Smooth muscle cell (in vitro differentiated cells): Measurements from ENCODE around the gene DGKZ. TPM values are rescaled to one million over a fixed set of nuclear protein-coding genes. Genes with fewer than 3 reads are reported as not detected.

ENCODE experiments used
- DNase-seq: peaks from one replicate; lab custom pipeline; 2025; ENCODE audit not compliant: unreplicated experiment; lab: John Stamatoyannopoulos, UW
- H2AFZ ChIP-seq: fragments of 200-600 bp; sonication (generic); 2 replicates; pipeline ENCODE4 v1.6.0; 2016; ENCODE audit warnings: antibody characterized with exemption, low read depth, mild to moderate bottlenecking
- H3F3A ChIP-seq: fragments of 200-600 bp; sonication (generic); 2 replicates; pipeline ENCODE4 v1.6.0; 2017; ENCODE audit warnings: antibody characterized with exemption, low read depth
- H3K27ac ChIP-seq: fragments of 200-600 bp; sonication (generic); 2 replicates; pipeline ENCODE4 v1.5.1; 2016; ENCODE audit warnings: low read depth, mild to moderate bottlenecking
- H3K27me3 ChIP-seq: fragments of 200-600 bp; sonication (generic); 2 replicates; pipeline ENCODE4 v1.6.1; 2016; ENCODE audit warnings: low read depth, mild to moderate bottlenecking
- H3K36me3 ChIP-seq: fragments of 200-600 bp; sonication (generic); 2 replicates; pipeline ENCODE4 v1.5.1; 2016; ENCODE audit warnings: low read depth
- H3K4me1 ChIP-seq: fragments of 200-600 bp; sonication (generic); 2 replicates; pipeline ENCODE4 v1.5.1; 2016; ENCODE audit warnings: low read depth
- H3K4me2 ChIP-seq: fragments of 200-600 bp; sonication (generic); 2 replicates; pipeline ENCODE4 v1.6.0; 2016; ENCODE audit warnings: mild to moderate bottlenecking
- H3K4me3 ChIP-seq: fragments of 200-600 bp; sonication (generic); 2 replicates; pipeline ENCODE4 v1.5.1; 2016; ENCODE audit warnings: mild to moderate bottlenecking
- H3K79me2 ChIP-seq: fragments of 200-600 bp; sonication (generic); 2 replicates; pipeline ENCODE4 v1.6.0; 2016; ENCODE audit warnings: low read depth, mild to moderate bottlenecking
- H3K9ac ChIP-seq: fragments of 200-600 bp; sonication (generic); 2 replicates; pipeline ENCODE4 v1.6.0; 2016; ENCODE audit warnings: low read depth
- H3K9me3 ChIP-seq: fragments of 200-600 bp; sonication (generic); replicated peaks from 2 replicates; pipeline ENCODE4 v1.5.1; 2016; ENCODE audit warnings: low read depth
- H4K20me1 ChIP-seq: fragments of 200-600 bp; sonication (generic); 2 replicates; pipeline ENCODE4 v1.6.0; 2016; ENCODE audit warnings: low read depth
- WGBS: methylation state at CpG from one replicate; pipeline ENCODE4 v1.1.7; 2016; ENCODE audit warnings: low lambda C conversion rate; 5-methylcytosine and 5-hydroxymethylcytosine counted together
- polyA plus RNA-seq: library from polyadenylated mRNA; unstranded; fragments of >200 nt; fragmentation: Nextera tagmentation; extraction: Ambion mirVana; gene quantifications from 2 replicates; pipeline ENCODE4 v1.2.1, GENCODE V29; 2016
- total RNA-seq: library from RNA; depleted of rRNA; stranded (reverse); fragments of >200 nt; gene quantifications from 2 replicates; pipeline ENCODE4 v1.2.3, GENCODE V29; 2014
- TF ChIP-seq, protein P1 (sequence below): fragments of 200-600 bp; sonication (generic); IDR thresholded peaks from 2 replicates; pipeline ENCODE4 v1.5.1; 2017; ENCODE audit warnings: borderline replicate concordance, mild to moderate bottlenecking, antibody characterized with exemption; ENCODE audit not compliant: insufficient read depth, poor library complexity, severe bottlenecking

Gene DGKZ
- total and polyA plus RNA-seq, 2 experiments from 2014 or later, result 30.7 to 42.1 TPM

DNA sequence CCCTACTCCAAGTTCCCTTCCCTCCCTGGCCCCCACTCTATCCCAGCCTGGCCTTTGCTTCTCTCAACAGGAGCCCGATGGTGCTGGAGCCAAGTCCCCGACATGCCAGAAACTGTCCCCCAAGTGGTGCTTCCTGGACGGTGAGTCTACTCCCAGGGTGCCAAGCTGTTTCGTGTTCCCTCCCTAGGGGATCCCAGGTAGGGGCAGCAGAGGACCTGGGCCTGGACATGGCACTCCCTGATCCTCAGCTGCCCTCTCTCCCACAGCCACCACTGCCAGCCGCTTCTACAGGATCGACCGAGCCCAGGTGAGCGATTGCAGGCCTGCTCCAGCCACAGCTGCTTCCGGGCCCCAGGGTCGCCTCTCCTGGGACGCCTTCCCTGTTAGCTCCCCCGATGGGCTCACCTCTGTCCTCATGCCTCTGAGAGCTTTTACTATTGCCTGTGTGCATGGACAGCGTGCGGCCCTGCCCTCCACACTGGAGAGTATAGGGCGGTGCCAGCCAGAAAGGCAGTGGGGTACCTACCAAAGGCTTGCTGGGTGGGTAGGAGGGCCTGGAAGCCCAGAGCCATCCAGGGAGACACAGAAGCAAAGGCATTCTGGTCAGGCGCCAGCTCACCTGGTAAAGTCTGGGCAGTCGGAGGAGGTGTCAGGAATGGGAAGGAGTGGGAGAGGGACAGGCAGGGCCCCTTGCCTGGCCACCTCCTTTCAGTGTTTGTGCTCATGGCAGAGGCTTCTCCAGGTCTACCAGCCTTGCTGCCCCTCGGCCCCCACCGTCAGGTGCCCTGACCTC lies 29.2 kb downstream of the DGKZ start:
- Histone ChIP-seq H3K27me3 (no peaks in the 10 kb centered on the region), H3K36me3 (no peaks in the 10 kb centered on the region), H3K9ac (no peak overlapping the region), H3K4me2 (no peak overlapping the region), H3K79me2 (no peaks in the 10 kb centered on the region), H3K9me3 (no peaks in the 10 kb centered on the region), H3K4me1 (no peaks in the 10 kb centered on the region), H4K20me1 (no peaks in the 10 kb centered on the region), H2AFZ (no peak overlapping the region), H3F3A (peaks cover 3% of the 10 kb centered on the region), H3K4me3 (no peak overlapping the region), H3K27ac (no peak overlapping the region)
- TF ChIP-seq, protein P1, sequence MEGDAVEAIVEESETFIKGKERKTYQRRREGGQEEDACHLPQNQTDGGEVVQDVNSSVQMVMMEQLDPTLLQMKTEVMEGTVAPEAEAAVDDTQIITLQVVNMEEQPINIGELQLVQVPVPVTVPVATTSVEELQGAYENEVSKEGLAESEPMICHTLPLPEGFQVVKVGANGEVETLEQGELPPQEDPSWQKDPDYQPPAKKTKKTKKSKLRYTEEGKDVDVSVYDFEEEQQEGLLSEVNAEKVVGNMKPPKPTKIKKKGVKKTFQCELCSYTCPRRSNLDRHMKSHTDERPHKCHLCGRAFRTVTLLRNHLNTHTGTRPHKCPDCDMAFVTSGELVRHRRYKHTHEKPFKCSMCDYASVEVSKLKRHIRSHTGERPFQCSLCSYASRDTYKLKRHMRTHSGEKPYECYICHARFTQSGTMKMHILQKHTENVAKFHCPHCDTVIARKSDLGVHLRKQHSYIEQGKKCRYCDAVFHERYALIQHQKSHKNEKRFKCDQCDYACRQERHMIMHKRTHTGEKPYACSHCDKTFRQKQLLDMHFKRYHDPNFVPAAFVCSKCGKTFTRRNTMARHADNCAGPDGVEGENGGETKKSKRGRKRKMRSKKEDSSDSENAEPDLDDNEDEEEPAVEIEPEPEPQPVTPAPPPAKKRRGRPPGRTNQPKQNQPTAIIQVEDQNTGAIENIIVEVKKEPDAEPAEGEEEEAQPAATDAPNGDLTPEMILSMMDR, result no peak
- DNase-seq, result no peak
- WGBS, result 96% methylated on average over 17 of the region's 19 CpGs

- Histone ChIP-seq H3K27ac (no peak overlapping the region), H3K4me1 (no peaks in the 10 kb centered on the region), H2AFZ (no peak overlapping the region), H3K9ac (no peak overlapping the region), H3K9me3 (no peaks in the 10 kb centered on the region), H3K4me2 (no peak overlapping the region), H3F3A (peaks cover 3% of the 10 kb centered on the region), H3K27me3 (no peaks in the 10 kb centered on the region), H3K79me2 (no peaks in the 10 kb centered on the region), H4K20me1 (no peaks in the 10 kb centered on the region), H3K4me3 (no peak overlapping the region), H3K36me3 (no peaks in the 10 kb centered on the region)
- 96% methylated on average over 11 of the region's 11 CpGs for WGBS
- TF ChIP-seq, protein P1, result no peak
- no peak for DNase-seq
Measured at GRCh38 chr11:46377290-46377689, 30.0 kb downstream of the DGKZ start.

- Histone ChIP-seq H3K36me3 (no peaks in the 10 kb centered on the region), H3K4me2 (no peak overlapping the region), H2AFZ (no peak overlapping the region), H3K4me3 (no peak overlapping the region), H3K27ac (no peak overlapping the region), H3F3A (peaks cover 3% of the 10 kb centered on the region), H3K27me3 (no peaks in the 10 kb centered on the region), H3K9ac (no peak overlapping the region), H3K4me1 (peaks cover 5% of the 10 kb centered on the region), H3K9me3 (no peaks in the 10 kb centered on the region), H3K79me2 (no peaks in the 10 kb centered on the region), H4K20me1 (peaks cover 5% of the 10 kb centered on the region)
- WGBS, result 96% methylated on average over 5 of the region's 5 CpGs
- DNase-seq, result no peak
- TF ChIP-seq, protein P1, result no peak
Measured at GRCh38 chr11:46377831-46378230, 30.6 kb downstream of the DGKZ start.

DNA sequence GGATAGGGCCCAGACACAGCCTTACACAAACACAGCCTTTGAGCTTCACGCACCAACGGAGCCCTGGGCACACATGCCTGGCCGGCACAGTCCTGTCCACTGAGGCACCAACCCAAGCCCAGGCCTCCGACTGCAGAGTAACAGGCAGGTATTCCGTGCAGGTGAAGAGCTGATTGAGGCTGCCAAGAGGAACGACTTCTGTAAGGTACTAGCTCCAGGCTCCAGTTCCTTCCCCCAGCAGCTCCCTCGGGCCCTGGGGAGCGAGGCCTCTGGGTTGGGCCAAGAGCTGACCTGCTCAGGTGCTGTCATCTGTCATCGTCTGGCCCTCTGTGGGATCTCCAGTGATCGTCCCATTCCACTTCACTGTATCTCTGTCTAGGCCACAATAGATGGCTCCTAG lies 31.0 kb downstream of the DGKZ start:
- 97% methylated on average over 10 of the region's 10 CpGs for WGBS
- Histone ChIP-seq H3K4me2 (no peak overlapping the region), H3K4me3 (no peak overlapping the region), H2AFZ (no peak overlapping the region), H3K9ac (no peak overlapping the region), H4K20me1 (peaks cover 9% of the 10 kb centered on the region), H3K9me3 (no peaks in the 10 kb centered on the region), H3K27ac (no peak overlapping the region), H3K36me3 (no peaks in the 10 kb centered on the region), H3K27me3 (no peaks in the 10 kb centered on the region), H3F3A (peaks cover 3% of the 10 kb centered on the region), H3K4me1 (peaks cover 8% of the 10 kb centered on the region), H3K79me2 (no peaks in the 10 kb centered on the region)
- TF ChIP-seq, protein P1, result no peak
- no peak for DNase-seq
